Effector memory CD8-positive, alpha-beta T cell (primary cell): Measurements from ENCODE around the gene MGAT3.

Source experiments
- ATAC-seq: fragments of 150-1000 bp; cut with Tn5 transposase; replicated peaks from 2 replicates; pipeline ENCODE4 v1.10.0; 2021; ENCODE audit warnings: mild to moderate bottlenecking, moderate library complexity
- DNase-seq, 3 experiments: peaks; one replicate each; pipeline ENCODE4 v3.0.0; 2021
- H3K27ac Mint-ChIP-seq, 2 donors: one replicate each; pipeline ENCODE4 v1.8.0; 2022; ENCODE audit warnings: mild to moderate bottlenecking in 2 of 2, mixed read lengths in 2 of 2, moderate library complexity in 2 of 2
- H3K27me3 Mint-ChIP-seq, 2 donors: one replicate each; pipeline ENCODE4 v1.8.0; 2022; ENCODE audit warnings: mixed read lengths in 2 of 2
- H3K36me3 Mint-ChIP-seq: one replicate; pipeline ENCODE4 v1.8.0; 2022; ENCODE audit warnings: mild to moderate bottlenecking, moderate library complexity, mixed read lengths; ENCODE audit not compliant: insufficient read depth
- H3K4me1 Mint-ChIP-seq, 2 donors: one replicate each; pipeline ENCODE4 v1.8.0; 2022; ENCODE audit warnings: low read depth in 2 of 2, mixed read lengths in 2 of 2
- H3K4me3 Mint-ChIP-seq, 2 donors: one replicate each; pipeline ENCODE4 v1.8.0; 2022; ENCODE audit warnings: mild to moderate bottlenecking in 2 of 2, mixed read lengths in 2 of 2, moderate library complexity in 2 of 2
- H3K9me3 Mint-ChIP-seq, 2 donors: one replicate each; pipeline ENCODE4 v1.8.0; 2022; ENCODE audit warnings: mixed read lengths in 2 of 2

Gene MGAT3

GRCh38 chr22:39524753-39525657, 68.2 kb downstream of the MGAT3 start:
- ATAC-seq (no peak), DNase-seq (no peak)
- Mint-ChIP-seq H3K36me3 (peaks cover 78% of the 10 kb centered on the region), H3K9me3 (no peaks in the 10 kb centered on the region), H3K27ac (peak overlapping the region; percentile 94 to 99), H3K4me1 (peaks cover 66 to 70% of the 10 kb centered on the region in 2 donors), H3K27me3 (no peaks in the 10 kb centered on the region), H3K4me3 (peak overlapping the region; percentile 50 to 62)

- H3K9me3 Mint-ChIP-seq: no peaks in the 10 kb centered on the region
- peak overlapping the region; percentile 94 to 99 for H3K27ac Mint-ChIP-seq
- no peaks in the 10 kb centered on the region for H3K27me3 Mint-ChIP-seq
- H3K4me1 Mint-ChIP-seq: peaks cover 69 to 73% of the 10 kb centered on the region in 2 donors
- no peak for ATAC-seq
- DNase-seq: no peak
- H3K36me3 Mint-ChIP-seq: peaks cover 73% of the 10 kb centered on the region
- peak overlapping the region; percentile 12 to 42 for H3K4me3 Mint-ChIP-seq
Observed at GRCh38 chr22:39525658-39525975, 68.8 kb downstream of the MGAT3 start.

- Mint-ChIP-seq H3K4me1 (peaks cover 77 to 78% of the 10 kb centered on the region in 2 donors), H3K36me3 (peaks cover 67% of the 10 kb centered on the region), H3K27ac (peak overlapping the region; percentile 72 to 99), H3K4me3 (peak overlapping the region; percentile 34 to 40), H3K9me3 (no peaks in the 10 kb centered on the region), H3K27me3 (no peaks in the 10 kb centered on the region)
- peak; percentile 36 for ATAC-seq
- DNase-seq: peak in 1 of 3 experiments; percentile 12
Observed at GRCh38 chr22:39526736-39527171, 69.9 kb downstream of the MGAT3 start.

- H3K27me3 Mint-ChIP-seq: no peaks in the 10 kb centered on the region
- no peaks in the 10 kb centered on the region for H3K9me3 Mint-ChIP-seq
- peaks cover 64% of the 10 kb centered on the region for H3K36me3 Mint-ChIP-seq
- no peak for DNase-seq
- peak overlapping the region; percentile 72 to 99 for H3K27ac Mint-ChIP-seq
- H3K4me1 Mint-ChIP-seq: peaks cover 75 to 76% of the 10 kb centered on the region in 2 donors
- peak overlapping the region; percentile 34 to 40 for H3K4me3 Mint-ChIP-seq
- no peak for ATAC-seq
Observed at GRCh38 chr22:39527481-39527961, 70.7 kb downstream of the MGAT3 start.

GRCh38 chr22:39528080-39528661, 71.4 kb downstream of the MGAT3 start:
- Mint-ChIP-seq H3K27ac (peak overlapping the region; percentile 88 to 99), H3K4me3 (peak overlapping the region; percentile 96 to 98), H3K27me3 (no peaks in the 10 kb centered on the region), H3K4me1 (peaks cover 68 to 71% of the 10 kb centered on the region in 2 donors), H3K36me3 (peaks cover 63% of the 10 kb centered on the region), H3K9me3 (no peaks in the 10 kb centered on the region)
- ATAC-seq (no peak), DNase-seq (no peak)

GRCh38 chr22:39528681-39529486, 72.1 kb downstream of the MGAT3 start:
- peak overlapping the region; percentile 96 to 98 for H3K4me3 Mint-ChIP-seq
- peaks cover 65 to 68% of the 10 kb centered on the region in 2 donors for H3K4me1 Mint-ChIP-seq
- DNase-seq: peak; percentile 88 to 91 (median 90)
- H3K9me3 Mint-ChIP-seq: no peaks in the 10 kb centered on the region
- ATAC-seq: peak; percentile 49
- H3K27me3 Mint-ChIP-seq: no peaks in the 10 kb centered on the region
- H3K36me3 Mint-ChIP-seq: peaks cover 56% of the 10 kb centered on the region
- peak overlapping the region; percentile 88 to 99 for H3K27ac Mint-ChIP-seq

- DNase-seq: no peak
- Mint-ChIP-seq H3K4me1 (peaks cover 66 to 69% of the 10 kb centered on the region in 2 donors), H3K27ac (peak overlapping the region; percentile 88 to 99), H3K4me3 (peak overlapping the region; percentile 96 to 98), H3K36me3 (peaks cover 50% of the 10 kb centered on the region), H3K9me3 (no peaks in the 10 kb centered on the region), H3K27me3 (no peaks in the 10 kb centered on the region)
- ATAC-seq: no peak
Observed at GRCh38 chr22:39529487-39529851, 72.7 kb downstream of the MGAT3 start.

GRCh38 chr22:39530116-39530515, 73.3 kb downstream of the MGAT3 start:
- Mint-ChIP-seq H3K4me1 (peaks cover 61 to 63% of the 10 kb centered on the region in 2 donors), H3K9me3 (no peaks in the 10 kb centered on the region), H3K27me3 (no peaks in the 10 kb centered on the region), H3K4me3 (peak overlapping the region; percentile 96 to 98), H3K36me3 (peaks cover 47% of the 10 kb centered on the region), H3K27ac (peak overlapping the region; percentile 9 to 57)
- ATAC-seq (no peak), DNase-seq (no peak)

GRCh38 chr22:39530692-39531331, 74.0 kb downstream of the MGAT3 start:
- peaks cover 57% of the 10 kb centered on the region in 2 donors for H3K4me1 Mint-ChIP-seq
- H3K4me3 Mint-ChIP-seq: peak overlapping the region; percentile 96 to 98
- no peaks in the 10 kb centered on the region for H3K9me3 Mint-ChIP-seq
- H3K36me3 Mint-ChIP-seq: peaks cover 47% of the 10 kb centered on the region
- ATAC-seq (no peak), DNase-seq (no peak)
- no peaks in the 10 kb centered on the region for H3K27me3 Mint-ChIP-seq
- peak overlapping the region in 1 of 2 donors; percentile 97 for H3K27ac Mint-ChIP-seq

- DNase-seq (peak; percentile 98 to 99 (median 99)), ATAC-seq (peak; percentile 84)
- H3K9me3 Mint-ChIP-seq: no peaks in the 10 kb centered on the region
- H3K27ac Mint-ChIP-seq: peak within 1 kb of the TSS; percentile 90 to 97
- no peaks in the 10 kb centered on the region for H3K27me3 Mint-ChIP-seq
- peak within 1 kb of the TSS; percentile 96 to 98 for H3K4me3 Mint-ChIP-seq
- H3K36me3 Mint-ChIP-seq: peaks cover 39% of the 10 kb centered on the region
- H3K4me1 Mint-ChIP-seq: peaks cover 45 to 46% of the 10 kb centered on the region in 2 donors
Observed at GRCh38 chr22:39532215-39533073, 75.6 kb downstream of the MGAT3 start, which contains the start of gene RPS19BP1. Gene RPS19BP1 (minus strand): TSS chr22:39532748. CDS start chr22:39532738, 10 bp downstream.

GRCh38 chr22:39534092-39534506, 77.3 kb downstream of the MGAT3 start:
- H3K4me3 Mint-ChIP-seq: peak overlapping the region in 1 of 2 donors; percentile 15
- H3K27ac Mint-ChIP-seq: peak overlapping the region in 1 of 2 donors; percentile 52
- peaks cover 28% of the 10 kb centered on the region for H3K36me3 Mint-ChIP-seq
- DNase-seq (no peak), ATAC-seq (no peak)
- peaks cover 33% of the 10 kb centered on the region in 2 donors for H3K4me1 Mint-ChIP-seq
- no peaks in the 10 kb centered on the region for H3K9me3 Mint-ChIP-seq
- H3K27me3 Mint-ChIP-seq: no peaks in the 10 kb centered on the region
